ENCODE results near the gene MED20. TPM values are rescaled to one million over a fixed set of nuclear protein-coding genes. Genes with fewer than 3 reads are reported as not detected.
A peak's percentile ranks its signal among the peaks of the same experiment; 100 is the strongest.

Gene MED20
- total RNA-seq (10 to 100 TPM in 3 of 5 donors, 1 to 10 TPM in 2; 5.4 to 12.1 (median 11.1) TPM), total RNA-seq (1.6 to 14.1 (median 5.6) reads per million in 29 experiments)
- 8.5 TPM for total RNA-seq (2013)

- POLR2A ChIA-PET: interaction anchor here in 1 of 2 donors (0.5 to 1.0 kb wide), 7 partner anchors 13 to 293 kb away, joined by 3 to 11 read pairs (median 3); partner anchors contain the start of genes TAF8 and TOMM6
- no peaks in the 10 kb centered on the region for H3K9me3 Mint-ChIP-seq
- CTCF ChIA-PET: interaction anchor here (0.5 to 3.3 kb wide), 43 partner anchors 11 to 1518 kb away, joined by 3 to 46 read pairs (median 4); partner anchors contain the start of genes TOMM6 (in 2 of the 2), CCND3 (in 1 of the 2), FRS3 (in 1 of the 2) and MRPS10 (in 1 of the 2)
- peak within 1 kb of the TSS; percentile 98 to 99 for H3K27ac Mint-ChIP-seq
- Histone ChIP-seq H3K27me3 (replicated peaks in 1 of 2; ENCODE audit: control insufficient read depth in 2 of 2, extremely low read depth in 1 of 2, insufficient read depth in 2 of 2, low read length in 1 of 2) (no peaks in the 10 kb centered on the region), H3K4me1 (ENCODE audit: control insufficient read depth in 1 of 2, extremely low read depth in 1 of 2, insufficient read depth in 2 of 2, low read length in 2 of 2) (peaks cover 20 to 47% of the 10 kb centered on the region in 2 experiments), H3K9me3 (no peaks in the 10 kb centered on the region), H3K36me3 (ENCODE audit: control insufficient read depth in 2 of 2, extremely low read depth in 1 of 2, insufficient read depth in 1 of 2, low read length in 1 of 2) (peaks cover 0 to 10% of the 10 kb centered on the region in 2 donors), H3K4me3 (ENCODE audit: control insufficient read depth in 1 of 2, extremely low read depth in 1 of 2, low read length in 1 of 2) (peak within 1 kb of the TSS; percentile 93 to 99), H3K27ac (ENCODE audit: low read length) (peak within 1 kb of the TSS; percentile 91)
- WGBS (ENCODE audit: insufficient coverage): under 1% methylated on average over 54 of the region's 55 CpGs
- ATAC-seq (replicated peaks in 1 of 4) (peak; percentile 89 to 91 (median 90)), DNase-seq (peak; percentile 86 to 96 (median 91))
- peak within 1 kb of the TSS; percentile 89 to 99 (median 99) for H3K4me3 Mint-ChIP-seq
- peaks cover 57 to 60% (median 58%) of the 10 kb centered on the region in 3 donors for H3K4me1 Mint-ChIP-seq
- peaks cover 0 to 2% of the 10 kb centered on the region in 2 donors for H3K27me3 Mint-ChIP-seq
- H3K36me3 Mint-ChIP-seq: peaks cover 12% of the 10 kb centered on the region
These were observed at the start of gene MED20, which contains the start of gene BYSL for GRCh38 chr6:41920921-41921711. MED20 (minus strand) TSS chr6:41921139; CDS start chr6:41921018, 121 bp downstream. BYSL (plus strand) TSS chr6:41921499; CDS start chr6:41921563, 64 bp downstream.

GRCh38 chr6:41970436-41970846, 49.5 kb upstream of the MED20 start:
- ChIA-PET CTCF (interaction anchor here in 1 of 2 donors (0.7 kb wide), 1 partner anchor 64 kb away, joined by 3 read pairs; no protein-coding TSS in a partner anchor), POLR2A (interaction anchor here in 1 of 2 donors (0.6 kb wide), 1 partner anchor 10 kb away, joined by 4 read pairs; no protein-coding TSS in a partner anchor)
- Histone ChIP-seq H3K4me3 (ENCODE audit: control insufficient read depth in 1 of 2, extremely low read depth in 1 of 2, low read length in 1 of 2) (no peak overlapping the region), H3K9me3 (no peaks in the 10 kb centered on the region), H3K4me1 (ENCODE audit: control insufficient read depth in 1 of 2, extremely low read depth in 1 of 2, insufficient read depth in 2 of 2, low read length in 2 of 2) (peaks cover 9 to 63% of the 10 kb centered on the region in 2 experiments), H3K27ac (ENCODE audit: low read length) (peak overlapping the region; percentile 29), H3K27me3 (replicated peaks in 1 of 2; ENCODE audit: control insufficient read depth in 2 of 2, extremely low read depth in 1 of 2, insufficient read depth in 2 of 2, low read length in 1 of 2) (no peaks in the 10 kb centered on the region), H3K36me3 (ENCODE audit: control insufficient read depth in 2 of 2, extremely low read depth in 1 of 2, insufficient read depth in 1 of 2, low read length in 1 of 2) (peaks cover 5 to 36% of the 10 kb centered on the region in 2 donors)
- Mint-ChIP-seq H3K4me1 (peaks cover 64 to 88% (median 88%) of the 10 kb centered on the region in 3 donors), H3K36me3 (peaks cover 19% of the 10 kb centered on the region), H3K27me3 (no peaks in the 10 kb centered on the region), H3K9me3 (no peaks in the 10 kb centered on the region), H3K4me3 (peak overlapping the region; percentile 7 to 36 (median 11)), H3K27ac (peak overlapping the region; percentile 86 to 89)
- no CpG with 5 or more reads among the region's 4 CpGs for WGBS (ENCODE audit: insufficient coverage)
- DNase-seq: peak in 2 of 35 experiments; percentile 25 to 37
- peak in 3 of 4 experiments; percentile 30 to 67 (median 40) for ATAC-seq (replicated peaks in 1 of 4)

- Mint-ChIP-seq H3K27ac (peak overlapping the region; percentile 65 to 86), H3K27me3 (no peaks in the 10 kb centered on the region), H3K36me3 (peaks cover 21% of the 10 kb centered on the region), H3K9me3 (no peaks in the 10 kb centered on the region), H3K4me1 (peaks cover 74 to 87% (median 86%) of the 10 kb centered on the region in 3 donors), H3K4me3 (peak overlapping the region in 1 of 3 donors; percentile 4)
- 92% methylated on average over 7 of the region's 7 CpGs for WGBS (ENCODE audit: insufficient coverage)
- H3K4me1 ChIP-seq (ENCODE audit: control insufficient read depth in 1 of 2, extremely low read depth in 1 of 2, insufficient read depth in 2 of 2, low read length in 2 of 2): peaks cover 4 to 75% of the 10 kb centered on the region in 2 experiments
- peaks cover 0 to 44% of the 10 kb centered on the region in 2 donors for H3K36me3 ChIP-seq (ENCODE audit: control insufficient read depth in 2 of 2, extremely low read depth in 1 of 2, insufficient read depth in 1 of 2, low read length in 1 of 2)
- H3K4me3 ChIP-seq (ENCODE audit: control insufficient read depth in 1 of 2, extremely low read depth in 1 of 2, low read length in 1 of 2): no peak overlapping the region
- DNase-seq (no peak), ATAC-seq (replicated peaks in 1 of 4) (no peak)
- H3K27me3 ChIP-seq (replicated peaks in 1 of 2; ENCODE audit: control insufficient read depth in 2 of 2, extremely low read depth in 1 of 2, insufficient read depth in 2 of 2, low read length in 1 of 2): no peaks in the 10 kb centered on the region
- H3K9me3 ChIP-seq: no peaks in the 10 kb centered on the region
- CTCF ChIA-PET: interaction anchor here (0.5 to 1.4 kb wide), 7 partner anchors 13 to 671 kb away, joined by 3 to 6 read pairs (median 4); partner anchors contain the start of genes BYSL (in 1 of the 2) and MED20 (in 1 of the 2)
- H3K27ac ChIP-seq (ENCODE audit: low read length): no peak overlapping the region
- POLR2A ChIA-PET: interaction anchor here in 1 of 2 donors (0.7 kb wide), 1 partner anchor 22 kb away, joined by 3 read pairs; no protein-coding TSS in a partner anchor
These were observed 46.7 kb upstream of the MED20 start for GRCh38 chr6:41967312-41968287.

- H3K27ac ChIP-seq (ENCODE audit: low read length): no peak overlapping the region
- H3K4me3 ChIP-seq (ENCODE audit: control insufficient read depth in 1 of 2, extremely low read depth in 1 of 2, low read length in 1 of 2): no peak overlapping the region
- H3K27me3 ChIP-seq (replicated peaks in 1 of 2; ENCODE audit: control insufficient read depth in 2 of 2, extremely low read depth in 1 of 2, insufficient read depth in 2 of 2, low read length in 1 of 2): no peaks in the 10 kb centered on the region
- H3K4me1 ChIP-seq (ENCODE audit: control insufficient read depth in 1 of 2, extremely low read depth in 1 of 2, insufficient read depth in 2 of 2, low read length in 2 of 2): peaks cover 4 to 81% of the 10 kb centered on the region in 2 experiments
- no peaks in the 10 kb centered on the region for H3K9me3 ChIP-seq
- ChIA-PET POLR2A (no interaction called here), CTCF (interaction anchor here in 1 of 2 donors (1.0 to 1.4 kb wide), 2 partner anchors 46 to 72 kb away, joined by 4 read pairs; partner anchors contain the start of genes BYSL and MED20)
- Mint-ChIP-seq H3K27me3 (no peaks in the 10 kb centered on the region), H3K9me3 (no peaks in the 10 kb centered on the region), H3K4me3 (no peak overlapping the region), H3K36me3 (peaks cover 18% of the 10 kb centered on the region), H3K4me1 (peaks cover 74 to 88% (median 86%) of the 10 kb centered on the region in 3 donors), H3K27ac (peak overlapping the region in 1 of 2 donors; percentile 86)
- DNase-seq: no peak
- WGBS (ENCODE audit: insufficient coverage): no CpG with 5 or more reads among the region's 4 CpGs
- ATAC-seq (replicated peaks in 1 of 4): no peak
- peaks cover 0 to 44% of the 10 kb centered on the region in 2 donors for H3K36me3 ChIP-seq (ENCODE audit: control insufficient read depth in 2 of 2, extremely low read depth in 1 of 2, insufficient read depth in 1 of 2, low read length in 1 of 2)
These were observed 46.0 kb upstream of the MED20 start for GRCh38 chr6:41966961-41967311.

GRCh38 chr6:41966214-41966920, 45.4 kb upstream of the MED20 start:
- DNase-seq (no peak), ATAC-seq (replicated peaks in 1 of 4) (no peak)
- H3K4me3 ChIP-seq (ENCODE audit: control insufficient read depth in 1 of 2, extremely low read depth in 1 of 2, low read length in 1 of 2): no peak overlapping the region
- H3K27ac ChIP-seq (ENCODE audit: low read length): no peak overlapping the region
- H3K36me3 ChIP-seq (ENCODE audit: control insufficient read depth in 2 of 2, extremely low read depth in 1 of 2, insufficient read depth in 1 of 2, low read length in 1 of 2): peaks cover 4 to 46% of the 10 kb centered on the region in 2 donors
- Mint-ChIP-seq H3K9me3 (no peaks in the 10 kb centered on the region), H3K4me1 (peaks cover 79 to 90% (median 89%) of the 10 kb centered on the region in 3 donors), H3K36me3 (peaks cover 24% of the 10 kb centered on the region), H3K4me3 (no peak overlapping the region), H3K27ac (peak overlapping the region; percentile 19 to 71), H3K27me3 (no peaks in the 10 kb centered on the region)
- WGBS (ENCODE audit: insufficient coverage): 100% methylated on average over 2 of the region's 5 CpGs
- H3K27me3 ChIP-seq (replicated peaks in 1 of 2; ENCODE audit: control insufficient read depth in 2 of 2, extremely low read depth in 1 of 2, insufficient read depth in 2 of 2, low read length in 1 of 2): no peaks in the 10 kb centered on the region
- ChIA-PET POLR2A (interaction anchor here in 1 of 2 donors (0.7 kb wide), 1 partner anchor 16 kb away, joined by 3 read pairs; no protein-coding TSS in a partner anchor), CTCF (interaction anchor here in 1 of 2 donors (1.0 kb wide), 1 partner anchor 73 kb away, joined by 4 read pairs; no protein-coding TSS in a partner anchor)
- no peaks in the 10 kb centered on the region for H3K9me3 ChIP-seq
- peaks cover 4 to 82% of the 10 kb centered on the region in 2 experiments for H3K4me1 ChIP-seq (ENCODE audit: control insufficient read depth in 1 of 2, extremely low read depth in 1 of 2, insufficient read depth in 2 of 2, low read length in 2 of 2)

All from T-cell (primary cell).